GM19324 (cell line): ENCODE data around the gene ARHGAP24.

ENCODE experiments used
- ATAC-seq: cut with Tn5 transposase; IDR thresholded peaks from one replicate; pipeline ENCODE4 v1.9.1; 2021; ENCODE audit warnings: mild to moderate bottlenecking, moderate library complexity; ENCODE audit not compliant: unreplicated experiment, low FRiP score

ARHGAP24 gene

DNA sequence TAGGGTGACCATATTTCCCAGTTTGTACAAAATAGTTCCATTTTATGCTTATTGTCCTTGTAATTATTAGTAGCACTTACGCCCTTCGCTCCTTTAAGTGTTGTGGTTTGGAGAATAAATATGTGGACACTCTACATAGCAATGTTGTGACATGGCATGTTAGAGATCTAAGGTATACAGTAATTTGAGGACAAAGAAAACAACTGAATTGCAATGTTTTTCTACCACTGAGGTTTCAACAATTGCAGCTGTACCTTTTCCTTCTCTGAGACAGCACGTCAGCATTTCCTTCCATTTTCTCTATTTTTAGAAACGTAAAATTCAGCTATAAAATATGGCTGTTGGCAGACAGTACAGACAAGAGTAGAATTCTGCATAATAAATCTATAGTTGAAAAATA lies 561.8 kb downstream of the ARHGAP24 start:
- no peak for ATAC-seq

DNA sequence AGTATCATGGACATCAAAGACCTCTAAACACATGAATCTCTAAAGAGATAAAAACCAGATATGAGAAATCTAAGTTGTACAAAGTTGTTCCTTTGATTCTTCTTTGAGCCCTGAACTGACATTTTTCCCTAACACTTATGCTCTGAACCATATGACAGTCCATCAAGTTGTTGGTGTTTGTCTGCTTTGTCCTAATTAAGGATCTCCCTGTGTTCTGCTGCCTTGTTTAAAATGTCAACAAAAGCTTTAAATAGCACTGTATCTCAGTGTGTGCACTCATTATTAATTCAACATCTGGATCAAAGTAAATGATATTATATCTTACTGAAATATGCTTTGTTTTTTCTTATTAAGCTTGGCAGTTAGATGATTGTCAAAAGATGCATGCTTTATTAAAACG lies 563.1 kb downstream of the ARHGAP24 start:
- no peak for ATAC-seq

DNA sequence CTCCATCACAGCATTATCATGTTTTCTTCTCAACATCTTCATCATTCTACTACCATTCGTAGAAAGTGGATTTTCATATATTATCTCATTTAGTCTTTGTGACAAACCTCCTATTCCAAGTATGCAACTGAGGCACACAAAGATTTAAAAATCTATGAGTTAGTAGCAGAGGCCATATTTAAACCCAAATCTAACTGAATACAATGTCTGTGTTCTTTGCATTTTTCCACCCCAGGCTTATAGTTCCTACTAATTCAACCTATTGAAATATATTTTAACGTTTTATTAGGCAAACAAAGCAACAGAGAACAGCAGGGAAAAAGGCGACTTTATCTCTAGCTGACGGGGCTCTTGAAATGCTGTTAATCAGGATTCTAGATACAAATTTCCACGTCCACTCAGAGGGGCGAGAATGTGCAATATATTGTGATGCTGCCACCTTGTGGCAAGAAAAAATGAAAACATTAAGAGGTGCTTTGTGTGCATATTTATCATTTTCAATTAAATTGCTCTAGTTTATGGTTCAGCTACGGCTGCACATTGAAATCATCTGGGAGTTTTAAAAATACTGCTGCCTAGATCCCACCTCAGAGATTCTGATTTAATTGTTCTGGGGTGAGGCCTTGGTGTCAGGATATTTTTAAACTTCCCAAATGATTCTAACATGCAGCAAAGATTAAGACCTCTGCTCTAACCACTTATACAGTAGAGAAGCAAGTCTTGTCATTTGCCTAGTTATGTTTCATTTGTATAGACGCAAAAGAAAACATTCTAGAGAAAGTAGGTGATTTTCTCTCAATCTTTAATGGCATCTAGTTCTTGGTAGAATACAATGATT lies 569.0 kb downstream of the ARHGAP24 start:
- no peak for ATAC-seq

GRCh38 chr4:86044593-86044985 lies 569.6 kb downstream of the ARHGAP24 start:
- no peak for ATAC-seq

DNA sequence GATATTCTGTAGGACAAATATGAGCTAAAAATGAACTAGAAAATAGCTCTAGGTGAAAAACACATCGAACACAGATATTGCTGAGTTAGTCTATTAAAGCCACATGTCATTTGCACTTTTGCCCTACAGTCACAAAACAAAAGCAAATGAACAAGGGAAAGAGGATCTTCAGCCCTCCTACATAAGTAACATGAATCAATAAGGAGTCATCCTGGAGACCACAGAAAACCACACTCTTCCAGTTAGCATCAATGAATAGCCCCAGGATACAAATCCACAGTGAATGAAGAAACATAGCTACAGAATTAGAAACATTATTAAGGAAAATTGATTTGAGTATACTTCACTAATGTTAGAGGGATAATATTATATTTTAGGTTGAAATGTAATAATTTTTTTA lies 573.5 kb downstream of the ARHGAP24 start:
- no peak for ATAC-seq

- ATAC-seq: no peak
These were observed 575.5 kb downstream of the ARHGAP24 start for GRCh38 chr4:86050496-86050895.
